SK-N-MC (cell line): Measurements from ENCODE around the gene ASXL2.

ENCODE experiments used
- EZH2 ChIP-seq: fragments of 200-600 bp; sonication (generic); IDR thresholded peaks from one replicate; pipeline ENCODE4 v1.6.1; 2017; ENCODE audit warnings: antibody characterized with exemption
- POLR2AphosphoS5 ChIP-seq: IDR thresholded peaks from 2 replicates; pipeline ENCODE4 v1.6.1; 2012; ENCODE audit warnings: mild to moderate bottlenecking, low read depth, low read length, borderline replicate concordance

DNA sequence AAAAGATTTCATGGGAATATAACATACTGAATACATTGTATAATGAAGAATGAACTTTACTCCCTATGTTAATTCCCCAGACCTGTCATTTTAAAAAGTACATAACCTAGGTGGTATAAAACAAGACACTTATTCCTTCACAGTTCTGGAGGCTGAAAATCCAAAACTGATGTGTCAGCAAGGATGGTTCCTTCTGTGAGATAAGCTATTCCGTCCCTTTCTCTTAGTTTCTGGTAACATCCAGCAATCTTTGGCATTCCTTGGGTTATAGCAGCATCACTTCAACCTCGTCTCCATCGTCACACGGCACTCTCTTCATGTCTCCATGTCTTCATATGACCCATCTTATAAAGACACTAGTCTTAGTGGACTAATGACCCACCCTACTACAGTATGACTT lies 93.9 kb downstream of the ASXL2 start:
- TF ChIP-seq POLR2AphosphoS5 (no peak), EZH2 (no peak)
